H1 (cell line): Measurements from ENCODE around the gene NR2F1-AS1.

Experiments used
- CHD7 ChIP-seq: fragments of 300-600 bp; sonication (generic); IDR thresholded peaks from 2 replicates; pipeline ENCODE4 v1.7.1; 2012; ENCODE audit warnings: low read length, moderate library complexity, mild to moderate bottlenecking, inconsistent platforms; ENCODE audit not compliant: insufficient replicate concordance
- CTCF ChIP-seq, 3 experiments: IDR thresholded peaks; 1 replicate in 2 of 3; 2 replicates in 1 of 3; pipeline versions ENCODE4 v1.5.1 to v1.6.1; 2011; ENCODE audit warnings: low read length in 3 of 3, mild to moderate bottlenecking in 3 of 3, inconsistent platforms in 2 of 3, low read depth in 1 of 3, moderate library complexity in 1 of 3; ENCODE audit not compliant: insufficient read depth in 1 of 3; ENCODE audit errors: control extremely low read depth in 1 of 3
- HDAC6 ChIP-seq: IDR thresholded peaks from one replicate; pipeline ENCODE4 v1.7.1; 2012; ENCODE audit warnings: low read depth, mild to moderate bottlenecking, inconsistent platforms, low read length, moderate library complexity
- JUN ChIP-seq: IDR thresholded peaks from 2 replicates; pipeline ENCODE4 v1.6.1; 2011; ENCODE audit warnings: low read depth, mild to moderate bottlenecking, improper control_type of control experiment, low read length
- POLR2A ChIP-seq, 2 experiments: IDR thresholded peaks; 1 replicate in 1 of 2; 2 replicates in 1 of 2; pipeline ENCODE4 v1.6.1; 2011; ENCODE audit warnings: low read depth in 2 of 2, low read length in 2 of 2, mild to moderate bottlenecking in 2 of 2; ENCODE audit errors: control extremely low read depth in 1 of 2
- TAF1 ChIP-seq: IDR thresholded peaks from 2 replicates; pipeline ENCODE4 v1.6.1; 2011; ENCODE audit warnings: mild to moderate bottlenecking, low read depth, low read length
- ZNF274 ChIP-seq: IDR thresholded peaks from 2 replicates; pipeline ENCODE4 v1.7.0; 2012; ENCODE audit warnings: low read length, borderline replicate concordance; ENCODE audit errors: extremely low read depth

GRCh38 chr5:93452255-93452654 is 128.8 kb downstream of the NR2F1-AS1 start:
- TF ChIP-seq POLR2A (IDR thresholded peaks at IDR 0.05; ENCODE audit: control extremely low read depth in 1 of 2, low read depth in 2 of 2, low read length in 2 of 2) = no peak
- TF ChIP-seq CTCF (IDR thresholded peaks at IDR 0.05; ENCODE audit: control extremely low read depth in 1 of 3, insufficient read depth in 1 of 3, low read depth in 1 of 3, low read length in 3 of 3) = no peak
- TF ChIP-seq JUN = no peak
- no peak for TF ChIP-seq ZNF274
- TF ChIP-seq HDAC6 = no peak
- TF ChIP-seq TAF1 = no peak
- no peak for TF ChIP-seq CHD7
